GM12878 (cell line): ENCODE results near the gene PDE6C. TPM values are rescaled to one million over a fixed set of nuclear protein-coding genes. Genes with fewer than 3 reads are reported as not detected.

Experiments
- BRCA1 ChIP-seq: IDR thresholded peaks from 2 replicates; pipeline ENCODE4 v1.6.1; 2011; ENCODE audit warnings: low read depth, low read length, improper control_type of control experiment
- DPF2 ChIP-seq: fragments of 450-650 bp; IDR thresholded peaks from 2 replicates; pipeline ENCODE4 v1.6.1; 2017; ENCODE audit warnings: mild to moderate bottlenecking
- EZH2 ChIP-seq: IDR thresholded peaks from 2 replicates; pipeline ENCODE4 v1.6.1; 2012; ENCODE audit warnings: low read depth, mild to moderate bottlenecking, control low read depth, inconsistent platforms, low read length, borderline replicate concordance; ENCODE audit not compliant: control insufficient read depth
- KDM1A ChIP-seq: fragments of 200-600 bp; sonication (generic); IDR thresholded peaks from 2 replicates; pipeline ENCODE4 v1.6.1; 2016; ENCODE audit warnings: borderline replicate concordance
- MYB ChIP-seq: fragments of 150-350 bp; IDR thresholded peaks from 2 replicates; pipeline ENCODE4 v1.6.1; 2014; ENCODE audit warnings: mild to moderate bottlenecking, low read depth, low read length, borderline replicate concordance
- NBN ChIP-seq: fragments of 450-650 bp; IDR thresholded peaks from 2 replicates; pipeline ENCODE4 v1.6.1; 2016
- NFYA ChIP-seq: IDR thresholded peaks from 2 replicates; pipeline ENCODE4 v1.6.1; 2011; ENCODE audit warnings: low read depth, mild to moderate bottlenecking, low read length, improper control_type of control experiment, borderline replicate concordance
- PAX5 ChIP-seq: IDR thresholded peaks from 2 replicates; pipeline ENCODE4 v1.6.1; 2011; ENCODE audit warnings: low read depth, low read length, borderline replicate concordance
- PKNOX1 ChIP-seq: fragments of 450-650 bp; IDR thresholded peaks from 2 replicates; pipeline ENCODE4 v1.6.1; 2016; ENCODE audit warnings: mild to moderate bottlenecking
- RAD21 ChIP-seq: IDR thresholded peaks from 2 replicates; pipeline ENCODE4 v1.6.1; 2011; ENCODE audit warnings: mild to moderate bottlenecking, low read depth, low read length, moderate library complexity; ENCODE audit not compliant: insufficient read depth
- TBL1XR1 ChIP-seq: IDR thresholded peaks from 2 replicates; pipeline ENCODE4 v1.6.1; 2012; ENCODE audit warnings: low read depth, low read length, improper control_type of control experiment
- TCF3 ChIP-seq: IDR thresholded peaks from 2 replicates; pipeline ENCODE4 v1.6.1; 2012; ENCODE audit warnings: low read depth, mild to moderate bottlenecking, low read length, borderline replicate concordance; ENCODE audit not compliant: insufficient read depth
- TCF7 ChIP-seq: IDR thresholded peaks from 2 replicates; pipeline ENCODE4 v1.6.1; 2014; ENCODE audit warnings: antibody characterized with exemption, borderline replicate concordance
- ZBTB4 ChIP-seq: fragments of 450-650 bp; formaldehyde crosslinking; IDR thresholded peaks from 2 replicates; pipeline ENCODE4 v1.4.0; 2022; ENCODE audit warnings: mild to moderate bottlenecking, moderate library complexity
- ZNF24 ChIP-seq: fragments of 450-650 bp; IDR thresholded peaks from 2 replicates; pipeline ENCODE4 v1.6.1; 2017; ENCODE audit warnings: antibody characterized with exemption, mild to moderate bottlenecking
- ZNF622 ChIP-seq: fragments of 450-650 bp; IDR thresholded peaks from 2 replicates; pipeline ENCODE4 v1.6.1; 2017; ENCODE audit warnings: mild to moderate bottlenecking, inconsistent platforms
- ZNF687 ChIP-seq: fragments of 450-650 bp; IDR thresholded peaks from 2 replicates; pipeline ENCODE4 v1.6.1; 2017; ENCODE audit warnings: mild to moderate bottlenecking, moderate library complexity
- ZZZ3 ChIP-seq: IDR thresholded peaks from 2 replicates; pipeline ENCODE4 v1.6.1; 2011; ENCODE audit warnings: low read depth; ENCODE audit not compliant: control insufficient read depth, insufficient read length
- polyA plus RNA-seq, 11 experiments: library from polyadenylated mRNA; depleted of rRNA in 4 of 11; unstranded in 6 of 11; stranded (reverse) in 5 of 11; fragments of >200 nt; fragmentation: Nextera tagmentation in 4 of 11; fragmentation: Illumina TruSeq in 1 of 11; extraction: Ambion mirVana in 4 of 11; extraction: Trizol in 1 of 11; gene quantifications; 1 replicate in 1 of 11; 2 replicates in 10 of 11; pipeline versions ENCODE4 v1.2.1 to v1.2.3, GENCODE V29; 2011 to 2016; ENCODE audit warnings: inconsistent platforms in 2 of 11, missing spikeins in 2 of 11, low read depth in 1 of 11
- total RNA-seq, 4 experiments: library from RNA; depleted of rRNA in 3 of 4; stranded (reverse); fragments of >200 nt in 3 of 4; fragmentation: Illumina TruSeq in 1 of 4; extraction: Trizol in 1 of 4; gene quantifications; 2 replicates each; pipeline versions ENCODE4 v1.2.1 to v1.2.3, GENCODE V29; 2013 to 2021

The PDE6C gene
- total and polyA plus RNA-seq, 10 of the 15 experiments (the other 5 are each of a cell fraction or from before 2014, with no cell fraction given): not detected

GRCh38 chr10:93702210-93703001 is 90.1 kb downstream of the PDE6C start, which contains the start of gene FRA10AC1 (continued):
- peak; percentile 52; the same call in 1 of the 2 replicates for TF ChIP-seq ZNF687
- TF ChIP-seq MYB: no peak
- no peak for TF ChIP-seq KDM1A
- peak; percentile 52 for TF ChIP-seq RAD21
- no peak for TF ChIP-seq ZBTB4 (CRISPR knock-in tag)
- no peak for TF ChIP-seq BRCA1
- TF ChIP-seq PKNOX1: peak; percentile 53
- TF ChIP-seq TCF7: peak; percentile 76; the same call in 1 of the 2 replicates
- peak; percentile 81 for TF ChIP-seq ZNF24
- peak; percentile 96; the same call in 1 of the 2 replicates for TF ChIP-seq NBN
- TF ChIP-seq ZNF622: no peak
- TF ChIP-seq EZH2: no peak
- TF ChIP-seq TCF3: peak; percentile 43; the same call in 1 of the 2 replicates
- TF ChIP-seq PAX5: peak; percentile 68; the same call in 1 of the 2 replicates
- TF ChIP-seq NFYA: no peak
- TF ChIP-seq TBL1XR1: peak; percentile 71; the same call in 1 of the 2 replicates
- TF ChIP-seq DPF2: peak; percentile 84; the same call in 1 of the 2 replicates
- peak; percentile 83 for TF ChIP-seq ZZZ3
